ENCODE data around the gene PPIL1. TPM values are rescaled to one million over a fixed set of nuclear protein-coding genes. Genes with fewer than 3 reads are reported as not detected.

PPIL1 gene
- total and polyA plus RNA-seq, 2 of the 8 experiments (the other 6 are each of a cell fraction or from before 2014, with no cell fraction given): 83.7 to 86.5 TPM

DNA sequence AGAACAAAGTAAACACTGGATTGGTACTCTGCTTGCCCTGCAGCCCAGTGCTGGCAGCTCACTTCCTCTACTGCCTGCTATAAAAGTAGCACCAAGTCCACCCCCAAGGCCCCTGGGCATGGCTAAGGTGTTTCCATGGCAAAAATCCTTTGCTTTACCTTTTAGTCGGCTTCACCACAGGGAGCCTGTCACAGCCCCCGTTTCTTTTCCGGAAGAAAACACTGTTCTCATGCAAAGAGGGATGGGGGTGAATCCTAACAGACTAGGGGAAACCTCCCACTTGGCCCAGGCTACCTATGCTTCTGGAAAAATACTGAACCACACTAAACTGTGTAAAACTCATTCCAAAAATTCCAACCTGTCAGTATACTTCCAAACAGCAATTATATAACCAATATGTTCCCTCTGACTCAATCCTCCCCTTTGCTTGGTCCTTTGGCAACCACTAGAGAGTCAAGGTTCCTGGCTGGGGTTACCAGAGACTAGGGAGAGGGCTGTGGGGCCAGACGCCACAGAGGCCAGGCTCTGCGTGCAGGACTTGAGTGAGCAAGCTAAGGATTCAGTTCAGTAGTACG is 16.1 kb downstream of the PPIL1 start (continued):
- TF ChIP-seq CBX8 (IDR thresholded peaks at IDR 0.05; ENCODE audit: borderline replicate concordance, low read depth, low read length) (no peak), HDAC2 (IDR thresholded peaks at IDR 0.05; ENCODE audit: borderline replicate concordance in 1 of 2, low read depth in 2 of 2, low read length in 2 of 2) (0 out of 4 replicates have a peak, but pooled peaks of 1 of the 2 experiments have one; percentile 27), TCF12 (IDR thresholded peaks at IDR 0.05; ENCODE audit: low read depth, low read length) (no peak), EGR1 (IDR thresholded peaks at IDR 0.05; ENCODE audit: borderline replicate concordance, low read depth, low read length) (0 out of 2 replicates have a peak, but pooled peaks have one; percentile 20), RXRA (IDR thresholded peaks at IDR 0.05; ENCODE audit: insufficient read depth, low read depth, low read length) (no peak), SAP30 (IDR thresholded peaks at IDR 0.05; ENCODE audit: insufficient read depth, insufficient replicate concordance, low read length) (no peak), BACH1 (IDR thresholded peaks at IDR 0.05; ENCODE audit: low read length) (no peak), CHD2 (IDR thresholded peaks at IDR 0.05; ENCODE audit: low read length) (no peak), CHD1 (IDR thresholded peaks at IDR 0.05; ENCODE audit: low read depth, low read length) (no peak), PHF8 (conservative IDR thresholded peaks at IDR 0.05; ENCODE audit: low read depth, low read length) (no peak), GTF2F1 (IDR thresholded peaks at IDR 0.05; ENCODE audit: borderline replicate concordance, low read depth, low read length) (no peak), RFX5 (IDR thresholded peaks at IDR 0.05; ENCODE audit: borderline replicate concordance, low read depth, low read length) (no peak), SP1 (IDR thresholded peaks at IDR 0.05; ENCODE audit: low read depth, low read length) (peak; percentile 44; the same call in 1 of the 2 replicates), NRF1 (IDR thresholded peaks at IDR 0.05; ENCODE audit: low read depth, low read length) (no peak), POU5F1 (IDR thresholded peaks at IDR 0.05; ENCODE audit: low read depth, low read length) (no peak), BCL11A (IDR thresholded peaks at IDR 0.05; ENCODE audit: low read depth in 2 of 2, low read length in 2 of 2) (no peak)
- TF ChIP-seq, protein P1, sequence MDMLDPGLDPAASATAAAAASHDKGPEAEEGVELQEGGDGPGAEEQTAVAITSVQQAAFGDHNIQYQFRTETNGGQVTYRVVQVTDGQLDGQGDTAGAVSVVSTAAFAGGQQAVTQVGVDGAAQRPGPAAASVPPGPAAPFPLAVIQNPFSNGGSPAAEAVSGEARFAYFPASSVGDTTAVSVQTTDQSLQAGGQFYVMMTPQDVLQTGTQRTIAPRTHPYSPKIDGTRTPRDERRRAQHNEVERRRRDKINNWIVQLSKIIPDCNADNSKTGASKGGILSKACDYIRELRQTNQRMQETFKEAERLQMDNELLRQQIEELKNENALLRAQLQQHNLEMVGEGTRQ (IDR thresholded peaks at IDR 0.05; ENCODE audit: low read length): no peak
- TF ChIP-seq, protein P2, sequence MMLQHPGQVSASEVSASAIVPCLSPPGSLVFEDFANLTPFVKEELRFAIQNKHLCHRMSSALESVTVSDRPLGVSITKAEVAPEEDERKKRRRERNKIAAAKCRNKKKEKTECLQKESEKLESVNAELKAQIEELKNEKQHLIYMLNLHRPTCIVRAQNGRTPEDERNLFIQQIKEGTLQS (IDR thresholded peaks at IDR 0.05; ENCODE audit: insufficient read depth, low read depth, low read length): no peak
- TF ChIP-seq, protein P3, sequence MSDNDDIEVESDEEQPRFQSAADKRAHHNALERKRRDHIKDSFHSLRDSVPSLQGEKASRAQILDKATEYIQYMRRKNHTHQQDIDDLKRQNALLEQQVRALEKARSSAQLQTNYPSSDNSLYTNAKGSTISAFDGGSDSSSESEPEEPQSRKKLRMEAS (IDR thresholded peaks at IDR 0.05): no peak
- TF ChIP-seq, protein P4, sequence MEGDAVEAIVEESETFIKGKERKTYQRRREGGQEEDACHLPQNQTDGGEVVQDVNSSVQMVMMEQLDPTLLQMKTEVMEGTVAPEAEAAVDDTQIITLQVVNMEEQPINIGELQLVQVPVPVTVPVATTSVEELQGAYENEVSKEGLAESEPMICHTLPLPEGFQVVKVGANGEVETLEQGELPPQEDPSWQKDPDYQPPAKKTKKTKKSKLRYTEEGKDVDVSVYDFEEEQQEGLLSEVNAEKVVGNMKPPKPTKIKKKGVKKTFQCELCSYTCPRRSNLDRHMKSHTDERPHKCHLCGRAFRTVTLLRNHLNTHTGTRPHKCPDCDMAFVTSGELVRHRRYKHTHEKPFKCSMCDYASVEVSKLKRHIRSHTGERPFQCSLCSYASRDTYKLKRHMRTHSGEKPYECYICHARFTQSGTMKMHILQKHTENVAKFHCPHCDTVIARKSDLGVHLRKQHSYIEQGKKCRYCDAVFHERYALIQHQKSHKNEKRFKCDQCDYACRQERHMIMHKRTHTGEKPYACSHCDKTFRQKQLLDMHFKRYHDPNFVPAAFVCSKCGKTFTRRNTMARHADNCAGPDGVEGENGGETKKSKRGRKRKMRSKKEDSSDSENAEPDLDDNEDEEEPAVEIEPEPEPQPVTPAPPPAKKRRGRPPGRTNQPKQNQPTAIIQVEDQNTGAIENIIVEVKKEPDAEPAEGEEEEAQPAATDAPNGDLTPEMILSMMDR (IDR thresholded peaks at IDR 0.05; ENCODE audit: control extremely low read depth in 1 of 3, insufficient read depth in 1 of 3, low read depth in 1 of 3, low read length in 3 of 3): no peak
